ENCODE measurements around the gene EMX2. TPM values are rescaled to one million over a fixed set of nuclear protein-coding genes. Genes with fewer than 3 reads are reported as not detected.
"Not testable (repeated sequence)": the region's sequence is repeated elsewhere in the genome, so short reads cannot be mapped to it uniquely, and the experiment has no call there.

The EMX2 gene
- total and polyA plus RNA-seq, 2 experiments from 2014 or later: not detected

DNA sequence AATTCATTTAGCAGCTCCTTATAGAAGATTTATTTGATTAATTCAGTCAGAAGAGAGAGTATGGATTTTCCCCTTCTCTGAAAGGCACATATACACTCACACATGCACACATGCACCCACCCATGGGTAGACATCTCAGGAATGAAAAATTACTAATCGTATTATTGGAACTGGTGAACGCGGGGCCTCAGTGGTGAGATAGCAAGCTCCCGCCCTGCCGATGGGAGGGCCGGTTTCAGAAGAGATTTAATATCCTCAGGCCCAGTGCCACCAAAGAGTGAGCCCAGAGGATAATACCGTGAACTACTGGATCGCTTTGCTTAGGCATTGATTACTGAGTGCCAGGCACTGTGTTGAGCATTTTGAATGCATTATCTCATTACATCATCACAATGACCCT lies 38.0 kb upstream of the EMX2 start:
- Histone ChIP-seq H4K20me1 (ENCODE audit: insufficient read depth, poor library complexity, severe bottlenecking) (no peaks in the 10 kb centered on the region), H2AFZ (no peak overlapping the region), H3K79me2 (no peaks in the 10 kb centered on the region), H3K4me3 (no peak overlapping the region), H3K4me1 (ENCODE audit: insufficient read depth) (no peaks in the 10 kb centered on the region), H3K9me3 (ENCODE audit: low read depth) (no peaks in the 10 kb centered on the region), H3K9me2 (replicated peaks; ENCODE audit: insufficient read depth) (no peaks in the 10 kb centered on the region), H3K4me2 (no peak overlapping the region), H3K27me3 (no peaks in the 10 kb centered on the region), H3K27ac (no peak overlapping the region), H3K36me3 (replicated peaks; ENCODE audit: insufficient read depth, low read depth) (no peaks in the 10 kb centered on the region)
- DNase-seq (ENCODE audit: low spot score): no peak
- 84% methylated on average over 8 of the region's 8 CpGs for WGBS (ENCODE audit: low lambda C conversion rate, missing lambda C conversion rate)
- TF ChIP-seq, protein P1, sequence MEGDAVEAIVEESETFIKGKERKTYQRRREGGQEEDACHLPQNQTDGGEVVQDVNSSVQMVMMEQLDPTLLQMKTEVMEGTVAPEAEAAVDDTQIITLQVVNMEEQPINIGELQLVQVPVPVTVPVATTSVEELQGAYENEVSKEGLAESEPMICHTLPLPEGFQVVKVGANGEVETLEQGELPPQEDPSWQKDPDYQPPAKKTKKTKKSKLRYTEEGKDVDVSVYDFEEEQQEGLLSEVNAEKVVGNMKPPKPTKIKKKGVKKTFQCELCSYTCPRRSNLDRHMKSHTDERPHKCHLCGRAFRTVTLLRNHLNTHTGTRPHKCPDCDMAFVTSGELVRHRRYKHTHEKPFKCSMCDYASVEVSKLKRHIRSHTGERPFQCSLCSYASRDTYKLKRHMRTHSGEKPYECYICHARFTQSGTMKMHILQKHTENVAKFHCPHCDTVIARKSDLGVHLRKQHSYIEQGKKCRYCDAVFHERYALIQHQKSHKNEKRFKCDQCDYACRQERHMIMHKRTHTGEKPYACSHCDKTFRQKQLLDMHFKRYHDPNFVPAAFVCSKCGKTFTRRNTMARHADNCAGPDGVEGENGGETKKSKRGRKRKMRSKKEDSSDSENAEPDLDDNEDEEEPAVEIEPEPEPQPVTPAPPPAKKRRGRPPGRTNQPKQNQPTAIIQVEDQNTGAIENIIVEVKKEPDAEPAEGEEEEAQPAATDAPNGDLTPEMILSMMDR (IDR thresholded peaks at IDR 0.05; ENCODE audit: poor library complexity): no peak

DNA sequence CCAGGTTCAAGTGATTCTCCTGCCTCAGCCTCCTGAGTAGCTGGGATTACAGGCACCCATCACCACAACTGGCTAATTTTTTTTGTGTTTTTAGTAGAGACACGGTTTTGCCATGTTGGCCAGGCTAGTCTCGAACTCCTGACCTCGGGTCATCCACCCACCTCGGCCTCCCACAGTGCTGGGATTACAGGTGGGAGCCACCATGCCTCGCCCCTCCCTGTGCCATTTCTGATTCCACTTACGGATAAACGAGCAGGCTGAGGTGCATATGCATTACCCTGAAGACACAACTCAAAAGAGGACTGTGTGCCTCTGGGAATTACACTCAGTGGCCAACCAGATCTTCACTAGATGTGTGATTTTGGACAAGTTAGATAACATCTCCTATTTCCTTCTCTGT lies 35.5 kb upstream of the EMX2 start:
- H3K4me1 ChIP-seq (ENCODE audit: insufficient read depth); H4K20me1 ChIP-seq (ENCODE audit: insufficient read depth, poor library complexity, severe bottlenecking); H3K27me3 ChIP-seq: not testable (repeated sequence)

DNA sequence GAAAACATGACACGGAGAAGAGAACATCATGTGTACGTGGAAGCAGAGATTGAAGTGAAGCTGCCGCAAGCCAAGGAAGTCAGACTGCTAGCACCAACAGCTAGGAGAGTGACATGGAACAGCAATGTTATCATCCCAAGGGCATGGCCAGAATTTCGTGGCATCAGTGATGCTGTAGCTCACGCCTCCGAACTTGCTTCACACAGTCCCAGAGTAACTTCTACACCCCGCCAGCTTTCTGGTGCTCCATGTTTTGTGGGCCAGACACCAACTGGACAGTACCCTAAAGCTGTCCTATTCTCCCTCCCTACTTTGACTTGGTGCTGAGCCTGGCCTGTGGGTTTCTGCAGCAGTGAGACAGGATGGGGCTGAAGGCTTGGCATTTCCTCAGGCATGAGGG lies 33.0 kb upstream of the EMX2 start:
- Histone ChIP-seq H3K79me2 (no peaks in the 10 kb centered on the region), H3K4me3 (no peak overlapping the region), H4K20me1 (ENCODE audit: insufficient read depth, poor library complexity, severe bottlenecking) (no peaks in the 10 kb centered on the region), H3K27ac (no peak overlapping the region), H3K27me3 (peaks cover 5% of the 10 kb centered on the region), H3K36me3 (replicated peaks; ENCODE audit: insufficient read depth, low read depth) (no peaks in the 10 kb centered on the region), H3K9me3 (ENCODE audit: low read depth) (no peaks in the 10 kb centered on the region), H3K4me2 (no peak overlapping the region), H3K9me2 (replicated peaks; ENCODE audit: insufficient read depth) (no peaks in the 10 kb centered on the region), H3K4me1 (ENCODE audit: insufficient read depth) (no peaks in the 10 kb centered on the region), H2AFZ (no peak overlapping the region)
- whole genome bisulfite sequencing (ENCODE audit: low lambda C conversion rate, missing lambda C conversion rate): 96% methylated on average over 7 of the region's 7 CpGs
- TF ChIP-seq, protein P1 (IDR thresholded peaks at IDR 0.05; ENCODE audit: poor library complexity): no peak
- no peak for TF ChIP-seq EZH2phosphoT487 (IDR thresholded peaks at IDR 0.05; ENCODE audit: low read depth, severe bottlenecking, unreplicated experiment)
- no peak for TF ChIP-seq EZH2 (IDR thresholded peaks at IDR 0.05; ENCODE audit: borderline replicate concordance)
- no peak for DNase-seq (ENCODE audit: low spot score)

More for the DNA sequence above, 35.5 kb upstream of the EMX2 start:
- not testable (repeated sequence) for DNase-seq (ENCODE audit: low spot score); H3K4me3 ChIP-seq; H3K36me3 ChIP-seq (replicated peaks; ENCODE audit: insufficient read depth, low read depth); H3K9me2 ChIP-seq (replicated peaks; ENCODE audit: insufficient read depth); H3K4me2 ChIP-seq; H3K27ac ChIP-seq; H3K79me2 ChIP-seq; H2AFZ ChIP-seq; H3K9me3 ChIP-seq (ENCODE audit: low read depth)
- WGBS (ENCODE audit: low lambda C conversion rate, missing lambda C conversion rate): 93% methylated on average over 7 of the region's 7 CpGs

DNA sequence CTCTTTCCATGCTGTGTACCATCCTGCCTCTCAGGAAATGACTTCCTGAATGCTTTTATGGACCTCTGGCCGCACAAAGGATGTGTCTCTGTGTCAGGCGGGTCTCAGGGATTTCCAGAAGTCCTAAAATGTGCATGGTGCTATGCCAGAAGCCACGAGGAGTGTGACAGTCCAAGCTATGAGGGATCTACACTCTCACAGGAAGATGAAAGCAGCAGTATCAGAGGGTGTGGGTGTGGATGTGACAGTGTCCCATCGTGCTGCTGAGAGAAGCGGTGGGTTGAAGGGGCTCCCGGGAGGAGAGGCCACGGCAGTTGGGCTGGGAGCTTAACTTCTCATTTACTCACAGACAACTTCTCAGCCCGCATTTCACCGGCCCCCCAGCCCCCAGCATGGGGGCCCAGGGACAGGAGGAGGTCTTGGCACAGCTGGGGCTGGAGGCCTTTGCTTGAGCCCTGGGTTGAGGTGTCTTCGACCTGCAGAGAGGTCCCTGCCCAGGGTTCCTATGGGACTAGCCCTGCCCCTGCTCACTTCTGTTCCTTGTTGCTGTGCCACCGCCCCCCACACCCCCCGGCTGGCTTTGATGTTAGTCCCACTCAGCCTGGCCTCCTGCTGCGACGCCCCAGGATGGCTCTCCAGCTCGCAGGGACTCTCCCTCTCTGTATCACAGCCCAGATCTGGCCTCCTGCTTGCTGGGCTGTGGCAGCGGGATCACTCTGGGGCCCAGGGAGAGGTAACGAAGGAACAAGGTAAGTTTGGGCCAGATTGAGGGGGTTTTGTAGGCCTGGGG lies 30.8 kb upstream of the EMX2 start:
- Histone ChIP-seq H3K79me2 (no peaks in the 10 kb centered on the region), H3K27ac (no peak overlapping the region), H3K9me2 (replicated peaks; ENCODE audit: insufficient read depth) (no peaks in the 10 kb centered on the region), H3K4me3 (no peak overlapping the region), H3K36me3 (replicated peaks; ENCODE audit: insufficient read depth, low read depth) (no peaks in the 10 kb centered on the region), H3K27me3 (peaks cover 5% of the 10 kb centered on the region), H3K4me1 (ENCODE audit: insufficient read depth) (no peaks in the 10 kb centered on the region), H2AFZ (no peak overlapping the region), H3K4me2 (no peak overlapping the region), H3K9me3 (ENCODE audit: low read depth) (no peaks in the 10 kb centered on the region), H4K20me1 (ENCODE audit: insufficient read depth, poor library complexity, severe bottlenecking) (no peaks in the 10 kb centered on the region)
- no peak for DNase-seq (ENCODE audit: low spot score)
- no peak for TF ChIP-seq EZH2phosphoT487 (IDR thresholded peaks at IDR 0.05; ENCODE audit: low read depth, severe bottlenecking, unreplicated experiment)
- no peak for TF ChIP-seq EZH2 (IDR thresholded peaks at IDR 0.05; ENCODE audit: borderline replicate concordance)
- TF ChIP-seq, protein P1 (IDR thresholded peaks at IDR 0.05; ENCODE audit: poor library complexity): no peak
- 81% methylated on average over 14 of the region's 17 CpGs for WGBS (ENCODE audit: low lambda C conversion rate, missing lambda C conversion rate)

Data from hepatocyte (in vitro differentiated cells).